ENCODE data around the gene GCC2.
"Not testable (repeated sequence)": the region's sequence is repeated elsewhere in the genome, so short reads cannot be mapped to it uniquely, and the experiment has no call there.

GCC2 gene

DNA sequence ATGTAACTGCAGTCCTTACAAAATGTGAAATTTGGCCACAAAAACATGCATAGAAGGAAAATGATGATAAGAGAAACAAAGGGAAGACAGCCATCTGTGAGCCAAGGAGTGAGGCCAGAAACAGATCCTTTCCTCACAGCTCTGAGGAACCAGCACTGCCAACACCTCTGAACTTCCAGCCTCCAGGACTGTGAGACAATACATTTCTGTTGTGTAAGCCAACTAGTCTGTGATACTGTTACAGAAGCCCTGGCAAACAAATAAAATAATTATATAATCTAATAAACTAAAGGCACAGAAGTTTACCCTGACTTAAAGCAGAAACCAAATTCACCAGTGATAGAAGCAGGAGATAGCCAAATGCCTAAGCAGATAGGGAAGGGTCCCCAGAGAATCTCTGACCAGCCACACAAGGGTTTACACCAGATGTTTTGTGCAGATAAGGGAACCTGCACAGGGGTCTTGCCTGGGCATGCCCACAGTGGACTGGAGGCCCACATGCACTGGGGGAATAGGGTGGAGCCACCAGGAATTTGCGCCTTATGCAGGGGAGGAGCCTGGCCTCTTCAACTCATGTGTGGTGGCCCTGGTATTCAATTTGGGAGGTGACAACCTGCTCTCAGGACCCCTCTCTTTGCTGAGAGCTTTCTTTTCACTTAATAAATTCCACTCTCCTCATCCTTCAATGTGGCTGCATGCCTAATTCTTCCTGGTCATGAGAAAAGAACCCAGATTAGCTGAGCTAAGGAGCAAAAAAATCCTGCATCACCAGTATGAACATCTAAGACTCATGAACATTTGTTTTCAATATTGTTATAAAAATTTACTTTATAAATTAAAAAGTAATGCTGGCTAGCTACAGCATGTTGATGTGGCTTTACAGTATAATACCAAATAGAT is 3.8 kb upstream of the GCC2 start:
- DNase-seq (ENCODE audit: low read depth) = no peak

DNA sequence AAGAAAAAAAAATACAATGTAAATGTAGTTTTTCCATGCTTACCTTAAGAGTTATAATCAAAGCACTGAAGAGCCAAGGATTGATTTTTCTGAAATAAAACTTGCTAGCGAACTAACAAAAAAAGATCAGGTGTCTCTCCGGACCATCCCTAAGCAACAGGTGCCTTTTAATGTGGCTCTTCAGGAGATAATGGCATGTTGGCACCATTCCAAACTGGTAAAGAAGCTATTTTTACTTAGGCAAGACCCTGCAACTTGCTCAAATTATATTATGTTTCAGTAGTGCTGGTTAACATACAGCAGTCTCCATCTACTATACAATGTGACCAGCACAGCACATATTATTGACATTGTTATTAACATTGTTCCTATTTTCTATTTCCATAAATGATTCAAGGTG is 2.3 kb upstream of the GCC2 start:
- DNase-seq (ENCODE audit: low read depth) = no peak

DNA sequence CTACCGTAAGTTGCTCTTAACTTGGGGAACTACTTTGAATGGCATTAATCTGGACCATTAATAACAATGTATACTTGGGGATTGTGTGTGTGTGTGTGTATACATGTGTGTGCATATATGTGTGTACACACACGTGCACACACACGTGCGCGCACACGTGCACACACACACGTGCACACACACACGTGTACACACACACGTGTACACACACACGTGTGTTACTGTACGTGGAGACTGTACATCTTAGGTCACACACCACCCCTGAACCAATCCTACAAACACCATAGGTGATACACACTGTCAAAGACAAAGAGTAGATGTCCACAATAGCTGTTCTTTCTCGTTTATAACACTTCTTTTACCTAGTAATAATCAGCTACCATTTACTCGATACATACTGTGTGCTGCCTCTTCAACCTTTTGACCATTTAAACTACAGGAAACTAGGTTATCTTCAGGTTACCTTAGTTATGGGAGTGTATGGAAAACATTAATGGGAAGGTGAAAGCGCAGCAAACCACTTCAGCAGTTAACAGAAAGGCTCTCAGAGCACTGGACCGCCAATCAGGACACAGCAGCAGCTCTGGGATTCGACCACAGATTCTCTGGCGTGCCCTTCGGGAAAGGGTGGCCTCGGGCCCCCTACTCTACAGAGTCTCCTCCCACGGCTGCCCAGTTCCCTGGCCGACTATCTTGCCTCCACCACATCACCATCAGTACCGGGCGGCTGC is 894 bp upstream of the GCC2 start:
- DNase-seq (ENCODE audit: low read depth) = no peak

DNA sequence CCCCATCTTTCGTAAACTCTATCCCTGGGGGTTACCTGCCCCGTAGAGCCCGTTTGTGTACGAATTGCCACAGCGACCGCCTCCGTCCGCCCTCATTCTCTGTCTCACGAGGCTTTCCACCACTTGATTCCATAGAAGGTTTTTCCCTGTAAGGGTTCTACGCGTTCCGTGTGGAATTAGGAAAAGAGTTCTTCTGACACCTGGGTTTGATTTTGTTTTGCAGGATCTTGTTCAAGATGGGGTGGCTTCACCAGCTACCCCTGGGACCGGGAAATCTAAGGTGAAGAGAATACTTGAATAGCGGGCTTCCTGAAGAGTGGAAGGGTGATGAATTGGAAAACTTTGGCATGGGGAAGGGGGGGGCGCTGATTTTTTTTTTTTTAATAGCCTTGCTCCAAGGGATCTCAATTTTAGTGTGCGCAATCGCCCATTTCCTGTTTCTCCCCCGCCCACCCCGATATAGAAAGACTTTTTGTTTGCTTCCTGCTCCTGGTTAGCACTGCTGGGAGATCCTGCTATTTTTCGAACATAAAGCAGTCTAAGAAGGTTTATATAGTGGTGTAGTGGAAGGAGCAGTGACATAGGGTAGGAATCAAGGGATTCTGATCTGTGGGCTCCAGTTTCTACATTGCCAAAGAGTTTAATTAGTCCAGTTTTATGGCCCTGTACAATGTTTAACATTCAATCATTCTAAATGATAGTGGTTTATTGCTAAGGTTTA is 564 bp downstream of the GCC2 start:
- DNase-seq (ENCODE audit: low read depth) = no peak

DNA sequence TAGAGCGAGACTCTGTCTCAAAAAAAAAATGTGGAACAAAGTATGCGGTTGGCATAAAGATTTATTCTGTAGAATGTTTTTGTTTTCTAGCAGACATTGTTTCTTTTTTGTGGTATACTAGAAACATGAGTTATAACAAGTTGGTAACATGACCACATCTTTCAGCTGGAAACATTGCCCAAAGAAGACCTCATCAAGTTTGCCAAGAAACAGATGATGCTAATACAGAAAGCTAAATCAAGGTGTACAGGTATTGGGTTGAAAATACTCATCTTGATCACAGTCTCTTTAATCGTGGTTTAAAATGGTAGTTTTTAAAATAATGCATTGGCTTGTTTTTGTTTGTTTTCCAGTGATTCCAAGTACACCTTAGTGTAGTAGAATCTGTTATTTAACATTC is 1.9 kb downstream of the GCC2 start:
- no peak for DNase-seq (ENCODE audit: low read depth)

DNA sequence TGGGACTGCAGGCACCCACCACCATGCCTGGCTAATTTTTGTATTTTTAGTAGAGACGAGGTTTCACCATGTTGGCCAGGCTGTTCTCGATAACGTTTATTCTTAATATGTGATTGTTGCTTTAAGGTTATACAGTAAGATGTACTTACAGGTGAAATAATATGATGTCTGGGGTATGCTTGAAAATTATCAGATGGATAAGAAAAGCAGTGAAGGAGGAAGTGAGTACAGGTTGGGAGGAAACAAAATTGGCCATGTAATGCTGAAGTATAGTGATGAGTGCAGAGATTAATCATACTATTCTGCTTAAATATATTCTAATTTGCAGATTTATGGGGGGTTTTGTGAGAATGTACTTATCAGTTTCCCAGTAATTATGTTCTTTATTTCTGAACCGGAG is 3.0 kb downstream of the GCC2 start:
- DNase-seq (ENCODE audit: low read depth) = no peak

- DNase-seq (ENCODE audit: low read depth) = not testable (repeated sequence)
These were observed 4.5 kb downstream of the GCC2 start for GRCh38 chr2:108453530-108453929.

DNA sequence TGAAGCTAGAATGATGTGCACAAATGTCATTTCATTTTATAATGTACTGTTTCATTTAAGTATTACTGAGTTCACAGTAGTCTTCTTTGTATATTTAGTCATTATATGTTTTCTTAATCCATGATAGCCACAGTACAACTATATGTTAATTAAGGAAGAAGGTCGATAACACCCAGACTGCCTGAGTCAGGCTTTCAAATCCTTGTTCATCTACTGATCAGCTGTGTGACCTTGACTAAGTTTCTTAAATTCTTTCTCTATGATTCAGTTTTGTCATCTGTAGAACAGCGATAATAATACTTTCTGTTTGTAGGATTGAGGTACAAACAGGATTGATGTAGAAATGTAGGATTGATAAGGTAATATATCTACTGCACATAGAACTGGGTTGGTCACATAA is 5.4 kb downstream of the GCC2 start:
- no peak for DNase-seq (ENCODE audit: low read depth)

- no peak for DNase-seq (ENCODE audit: low read depth)
These were observed 6.6 kb downstream of the GCC2 start for GRCh38 chr2:108455571-108455970.

DNA sequence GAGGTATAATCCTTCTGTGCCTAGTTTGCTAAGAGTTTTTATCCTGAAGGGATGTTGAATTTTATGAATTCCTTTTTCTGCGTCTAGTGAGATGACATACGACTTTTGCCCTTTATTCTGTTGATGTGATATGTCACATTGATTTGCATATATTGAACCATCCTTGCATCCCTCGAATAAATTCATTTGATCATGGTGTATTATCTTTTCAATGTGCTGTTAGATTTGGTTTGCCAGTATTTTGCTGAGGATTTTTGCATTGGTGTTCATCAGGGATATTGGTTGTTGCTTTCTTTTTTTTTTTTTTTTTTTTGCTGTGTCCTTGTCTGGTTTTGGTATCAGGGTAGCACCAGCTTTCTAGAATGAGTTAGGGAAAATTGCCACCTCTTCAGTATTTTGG is 9.1 kb downstream of the GCC2 start:
- DNase-seq (ENCODE audit: low read depth) = no peak

- DNase-seq (ENCODE audit: low read depth) = no peak
These were observed 10.4 kb downstream of the GCC2 start for GRCh38 chr2:108459441-108459840.

GRCh38 chr2:108460345-108461037 is 11.5 kb downstream of the GCC2 start:
- DNase-seq (ENCODE audit: low read depth) = no peak

- DNase-seq (ENCODE audit: low read depth) = no peak
These were observed 28.1 kb downstream of the GCC2 start for GRCh38 chr2:108477099-108477498.

- no peak for DNase-seq (ENCODE audit: low read depth)
These were observed 36.2 kb downstream of the GCC2 start for GRCh38 chr2:108485253-108485652.

GRCh38 chr2:108490506-108491122 is 41.6 kb downstream of the GCC2 start:
- DNase-seq (ENCODE audit: low read depth) = no peak

DNA sequence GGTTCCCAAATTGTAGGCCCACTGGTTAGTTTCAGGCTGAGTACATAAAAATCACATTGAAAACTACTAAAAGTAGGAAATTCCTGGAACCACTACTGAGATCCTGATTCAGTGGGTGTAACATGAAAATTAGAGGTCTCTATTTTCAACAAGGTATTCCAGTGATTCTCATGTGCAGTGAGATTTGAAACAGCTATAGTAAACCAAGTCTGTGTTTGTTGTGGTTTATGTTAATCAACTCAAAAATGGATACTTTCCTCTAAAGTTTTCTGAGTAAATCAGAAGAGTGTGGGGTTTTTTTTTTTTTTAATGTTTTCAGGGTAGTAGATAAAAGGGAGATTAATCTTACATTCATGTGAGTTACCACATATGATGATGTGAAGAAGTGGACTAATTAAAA is 42.8 kb downstream of the GCC2 start:
- DNase-seq (ENCODE audit: low read depth) = no peak

- DNase-seq (ENCODE audit: low read depth) = no peak
These were observed 43.4 kb downstream of the GCC2 start for GRCh38 chr2:108492364-108492763.

DNA sequence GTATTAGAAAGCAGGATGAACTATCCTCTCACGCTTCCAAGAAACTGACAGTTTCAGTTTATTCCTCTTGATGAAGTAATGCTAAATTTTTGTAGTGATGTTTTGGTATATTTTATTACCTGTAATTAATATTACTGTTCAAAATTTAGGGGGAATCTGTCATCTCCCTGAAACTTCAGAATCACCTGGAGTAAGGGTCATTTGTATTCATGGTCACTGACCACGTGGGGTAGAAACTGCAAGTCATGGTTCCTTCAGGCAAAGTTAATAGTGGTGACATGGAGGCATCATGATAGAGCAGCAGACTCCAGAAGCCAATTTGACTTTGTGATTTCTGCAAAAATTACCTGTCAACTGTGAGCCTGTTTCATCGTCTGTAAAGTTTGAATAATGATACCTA is 47.2 kb downstream of the GCC2 start:
- not testable (repeated sequence) for DNase-seq (ENCODE audit: low read depth)

GRCh38 chr2:108507620-108508019 is 58.6 kb downstream of the GCC2 start:
- DNase-seq (ENCODE audit: low read depth) = not testable (repeated sequence)

DNA sequence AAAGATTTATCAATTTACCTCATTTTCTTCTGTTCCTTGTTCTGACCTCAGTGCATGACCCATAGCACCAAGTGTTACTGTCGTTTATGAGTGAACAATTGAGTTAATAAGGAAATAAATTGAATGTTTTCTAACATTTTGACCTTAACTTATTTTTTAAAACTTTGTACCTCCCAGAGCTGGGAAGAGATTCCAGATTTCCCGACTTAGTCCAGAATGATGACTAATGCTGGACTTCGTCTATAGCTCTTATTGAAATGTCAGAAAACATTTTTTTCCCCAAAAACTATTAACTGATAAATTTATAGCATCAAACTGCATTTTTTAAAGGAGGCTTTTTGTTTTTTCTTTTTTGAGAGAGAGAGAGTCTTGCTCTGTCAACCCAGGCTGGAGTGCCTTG is 63.4 kb downstream of the GCC2 start:
- not testable (repeated sequence) for DNase-seq (ENCODE audit: low read depth)

DNA sequence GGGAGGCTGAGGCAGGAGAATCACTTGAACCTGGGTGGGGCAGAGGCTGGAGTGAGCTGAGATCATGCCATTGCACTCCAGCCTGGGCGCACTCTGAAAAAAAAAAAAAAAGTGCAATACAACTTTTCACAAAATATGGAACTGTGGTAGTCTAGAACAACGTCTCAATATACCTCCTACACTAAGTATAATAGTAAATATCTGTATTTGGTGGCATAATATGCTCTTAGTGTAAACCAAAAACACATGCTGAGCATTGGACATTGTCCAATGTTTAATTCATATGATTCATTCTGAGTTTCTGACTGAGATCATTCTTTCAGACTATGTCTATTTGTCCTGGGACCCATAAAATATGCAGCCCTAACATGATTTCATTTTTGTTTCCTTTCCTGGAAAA is 65.5 kb downstream of the GCC2 start:
- DNase-seq (ENCODE audit: low read depth) = not testable (repeated sequence)

DNA sequence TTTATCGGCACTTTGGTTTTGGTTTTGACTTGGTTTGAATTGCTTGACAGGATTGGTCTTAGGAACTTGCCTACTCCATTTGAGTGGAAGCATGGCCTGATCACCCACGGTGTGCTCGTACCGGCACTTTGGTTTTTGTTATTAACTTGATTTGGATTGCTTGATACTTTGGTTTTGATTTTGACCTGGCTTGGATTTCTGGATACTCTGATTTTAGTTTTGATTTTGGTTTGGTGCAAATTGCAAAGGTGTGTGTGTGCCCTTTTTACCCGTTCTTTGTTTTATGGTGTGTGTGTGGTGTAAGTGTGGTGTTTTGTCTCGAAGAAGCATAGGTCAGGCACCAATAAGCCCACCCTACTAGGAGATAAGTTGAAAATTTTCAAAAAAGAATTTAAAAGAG is 75.7 kb downstream of the GCC2 start:
- not testable (repeated sequence) for DNase-seq (ENCODE audit: low read depth)
